HepG2 (cell line): ENCODE measurements around the gene UBQLN1. TPM values are rescaled to one million over a fixed set of nuclear protein-coding genes. Genes with fewer than 3 reads are reported as not detected.
"Not testable (repeated sequence)": the region's sequence is repeated elsewhere in the genome, so short reads cannot be mapped to it uniquely, and the experiment has no call there.

Experiments
- ATAC-seq: fragments of 200-7000 bp; cut with Tn5 transposase; 3 replicates; pipeline ENCODE4 v1.9.1; 2020; ENCODE audit warnings: mild to moderate bottlenecking, moderate library complexity
- BruUV-seq: library from RNA; stranded (reverse); fragments of 400-500 nt; replicated peaks from 2 replicates; lab custom pipeline; 2021; lab: Mats Ljungman, UMichigan
- CTCF ChIA-PET: fragments of 300-600 bp; formaldehyde crosslinking; extraction: SDS; loops from one replicate; lab custom pipeline; 2021; ENCODE audit warnings: low total read pairs, inconsistent platforms, low intra/inter-chr PET ratio; lab: Yijun Ruan, JAX
- POLR2A ChIA-PET: fragments of 350-600 bp; sonication (Branson Sonifier 250); formaldehyde crosslinking; loops from one replicate; lab custom pipeline; 2020; ENCODE audit warnings: antibody characterized with exemption, inconsistent platforms; lab: Yijun Ruan, JAX
- DNase-seq: peaks from one replicate; pipeline ENCODE4 v3.0.0-alpha.2; 2015; ENCODE audit warnings: low spot score
- FAIRE-seq: peaks from 3 replicates; lab custom pipeline; 2011; peaks lifted over from hg19 to GRCh38; lab: Jason Lieb, UNC
- H2AFZ ChIP-seq: one replicate; pipeline ENCODE4 v1.6.1; 2011; ENCODE audit warnings: low read length, inconsistent platforms
- H3K27ac ChIP-seq: fragments of 300-600 bp; 3 replicates; pipeline ENCODE4 v1.8.0; 2011; ENCODE audit warnings: mixed run types, mild to moderate bottlenecking, mixed read lengths, low read length, inconsistent platforms; ENCODE audit not compliant: insufficient read depth; ENCODE audit errors: extremely low read length
- H3K27me3 ChIP-seq, 2 experiments: fragments of 200-600 bp in 1 of 2; 2 replicates in 1 of 2; 3 replicates in 1 of 2; pipeline versions ENCODE4 v1.6.0 to v1.8.0; 2011; ENCODE audit warnings: low read length in 2 of 2, mild to moderate bottlenecking in 2 of 2, moderate library complexity in 2 of 2, inconsistent platforms in 1 of 2; ENCODE audit not compliant: insufficient read depth in 2 of 2, control insufficient read depth in 1 of 2
- H3K36me3 ChIP-seq, 2 experiments: fragments of 200-600 bp in 1 of 2; replicated peaks in 1 of 2; 2 replicates in 1 of 2; 3 replicates in 1 of 2; pipeline versions ENCODE4 v1.5.1 to v1.8.0; 2011; ENCODE audit warnings: low read length in 2 of 2, inconsistent platforms in 1 of 2; ENCODE audit not compliant: insufficient read depth in 2 of 2, control insufficient read depth in 1 of 2
- H3K4me1 ChIP-seq: 2 replicates; pipeline ENCODE4 v1.5.1; 2012; ENCODE audit warnings: low read length, inconsistent platforms; ENCODE audit not compliant: insufficient read depth
- H3K4me2 ChIP-seq: 2 replicates; pipeline ENCODE4 v1.6.0; 2011; ENCODE audit warnings: low read depth, low read length, inconsistent platforms
- H3K4me3 ChIP-seq, 3 experiments: fragments of 200-600 bp in 1 of 3; sonication (generic), shearing (Covaris generic) in 1 of 3; replicated peaks in 1 of 3; 2 replicates each; pipeline ENCODE4 v1.5.1; 2011 to 2016; ENCODE audit warnings: low read length in 3 of 3, inconsistent platforms in 2 of 3, low read depth in 2 of 3, mild to moderate bottlenecking in 2 of 3, control low read depth in 1 of 3, mixed read lengths in 1 of 3; ENCODE audit not compliant: insufficient read depth in 1 of 3
- H3K79me2 ChIP-seq: one replicate; pipeline ENCODE4 v1.6.1; 2011; ENCODE audit warnings: low read length, inconsistent platforms; ENCODE audit not compliant: insufficient read depth
- H3K9ac ChIP-seq: 2 replicates; pipeline ENCODE4 v1.6.0; 2011; ENCODE audit warnings: mild to moderate bottlenecking, low read depth, low read length, inconsistent platforms; ENCODE audit not compliant: insufficient read depth
- H3K9me3 ChIP-seq: 2 replicates; pipeline ENCODE4 v1.5.1; 2012; ENCODE audit warnings: mild to moderate bottlenecking, low read length
- H4K20me1 ChIP-seq: 2 replicates; pipeline ENCODE4 v1.6.0; 2011; ENCODE audit warnings: inconsistent platforms, mild to moderate bottlenecking, low read length, moderate library complexity; ENCODE audit not compliant: insufficient read depth
- FLYWCH1 ChIP-seq: sonication (generic); formaldehyde crosslinking; IDR thresholded peaks from 2 replicates; pipeline ENCODE4 v1.8.1; 2023; ENCODE audit warnings: mild to moderate bottlenecking, missing genetic modification reagents
- HDAC6 ChIP-seq: fragments of 200-600 bp; sonication (generic); IDR thresholded peaks from 2 replicates; pipeline ENCODE4 v1.7.0; 2017; ENCODE audit warnings: mild to moderate bottlenecking, antibody characterized with exemption, low read length, low read depth
- HES4 ChIP-seq: sonication (generic); formaldehyde crosslinking; IDR thresholded peaks from 2 replicates; pipeline ENCODE4 v1.9.0; 2021; ENCODE audit warnings: mild to moderate bottlenecking, missing genetic modification reagents, borderline replicate concordance
- JUN ChIP-seq: sonication (generic); formaldehyde crosslinking; IDR thresholded peaks from 2 replicates; pipeline ENCODE4 v1.4.0; 2020; ENCODE audit warnings: mild to moderate bottlenecking, missing genetic modification reagents
- MBD4 ChIP-seq: IDR thresholded peaks from 2 replicates; pipeline ENCODE4 v1.6.1; 2012; ENCODE audit warnings: low read length, inconsistent platforms, borderline replicate concordance
- PBX3 ChIP-seq: sonication (generic); formaldehyde crosslinking; IDR thresholded peaks from 2 replicates; pipeline ENCODE4 v1.8.1; 2023; ENCODE audit warnings: missing genetic modification reagents, inconsistent platforms, borderline replicate concordance
- PHF20 ChIP-seq: sonication (generic); formaldehyde crosslinking; IDR thresholded peaks from 2 replicates; pipeline ENCODE4 v1.5.0; 2020; ENCODE audit warnings: mild to moderate bottlenecking, missing genetic modification reagents
- TFDP1 ChIP-seq: IDR thresholded peaks from 2 replicates; pipeline ENCODE4 v1.6.1; 2016; ENCODE audit warnings: missing compliant biosample characterization, missing genetic modification reagents, borderline replicate concordance
- TFDP2 ChIP-seq: sonication (generic); formaldehyde crosslinking; IDR thresholded peaks from 2 replicates; pipeline ENCODE4 v1.4.0; 2020; ENCODE audit warnings: missing genetic modification reagents
- WGBS: methylation state at CpG from one replicate; pipeline ENCODE4 v1.1.6; 2017; ENCODE audit warnings: low lambda C conversion rate; 5-methylcytosine and 5-hydroxymethylcytosine counted together
- in situ Hi-C: cut with HindIII; loops from 2 replicates; pipeline ENCODE4 v1.10.0; 2017; ENCODE audit warnings: low pct_unique_long_range_greater_than_20kb; ENCODE audit not compliant: extremely low pct_ligation_motif_present
- intact Hi-C: fragments of 100-400 bp; cut with micrococcal nuclease; formaldehyde crosslinking; loops from one replicate; pipeline ENCODE4 v1.10.0; 2022; ENCODE audit not compliant: unreplicated experiment
- polyA plus RNA-seq, 8 experiments: library from polyadenylated mRNA; depleted of rRNA in 3 of 8; stranded (reverse) in 7 of 8; unstranded in 1 of 8; fragments of >200 nt; fragmentation: Illumina TruSeq in 4 of 8; extraction: Trizol in 4 of 8; gene quantifications; 2 replicates each; pipeline versions ENCODE4 v1.2.1 to v1.2.3, GENCODE V29; 2011 to 2016; ENCODE audit warnings: low read depth in 4 of 8, missing spikeins in 1 of 8, mixed read lengths in 1 of 8; ENCODE audit not compliant: insufficient read depth in 1 of 8
- total RNA-seq, 5 experiments: library from RNA; depleted of rRNA; stranded (reverse); fragments of >200 nt; fragmentation: Illumina TruSeq; extraction: Trizol; gene quantifications; 2 replicates each; pipeline ENCODE4 v1.2.3, GENCODE V29; 2016; ENCODE audit warnings: low read depth in 1 of 5

The UBQLN1 gene
- total and polyA plus RNA-seq, 2 of the 13 experiments (the other 11 are each of a cell fraction or from before 2014, with no cell fraction given): 78.1 to 83.8 TPM

GRCh38 chr9:83728591-83729368, 21.0 kb upstream of the UBQLN1 start:
- intact Hi-C loops, H3K4me3 ChIP-seq, H3K36me3 ChIP-seq, H3K79me2 ChIP-seq, H3K27ac ChIP-seq, ATAC-seq, in situ Hi-C loops, H3K9me3 ChIP-seq, H4K20me1 ChIP-seq, H2AFZ ChIP-seq, BruUV-seq, POLR2A ChIA-PET, H3K9ac ChIP-seq, DNase-seq, FAIRE-seq, H3K27me3 ChIP-seq, CTCF ChIA-PET: not testable (repeated sequence)
- H3K4me1 ChIP-seq: 0 out of 2 replicates have a peak, but pooled peaks cover 10% of the 10 kb centered on the region
- 31% methylated on average over 18 of the region's 22 CpGs for WGBS
- H3K4me2 ChIP-seq: 0 out of 2 replicates have a peak overlapping the region, but pooled peaks have one; percentile 7

- in situ Hi-C loops: no loop called here
- TF ChIP-seq PHF20 (CRISPR knock-in tag): no peak
- TF ChIP-seq FLYWCH1 (CRISPR knock-in tag): no peak
- TF ChIP-seq PBX3 (CRISPR knock-in tag): no peak
- TF ChIP-seq HDAC6: no peak
- no peak for TF ChIP-seq TFDP2 (CRISPR knock-in tag)
- TF ChIP-seq TFDP1: no peak
- TF ChIP-seq MBD4: no peak
- no peak for TF ChIP-seq HES4 (CRISPR knock-in tag)
- no peak for TF ChIP-seq JUN (CRISPR knock-in tag)
These were observed 16.7 kb upstream of the UBQLN1 start for GRCh38 chr9:83724436-83724835.

More at GRCh38 chr9:83724436-83724835, 16.7 kb upstream of the UBQLN1 start:
- intact Hi-C loops: no loop called here
- ATAC-seq (no peak), FAIRE-seq (no peak), DNase-seq (no peak)
- peaks cover 6% of the 10 kb centered on the region for H3K9me3 ChIP-seq
- no TSS peak for BruUV-seq
- no peak overlapping the region for H3K4me2 ChIP-seq
- H3K27me3 ChIP-seq: no peaks in the 10 kb centered on the region; a peak in 1 of 5 replicates
- CTCF ChIA-PET: no interaction called here
- no peaks in the 10 kb centered on the region for H3K79me2 ChIP-seq
- no peaks in the 10 kb centered on the region for H4K20me1 ChIP-seq
- H3K4me1 ChIP-seq: peaks cover 9% of the 10 kb centered on the region; the same call in 1 of the 2 replicates
- H3K36me3 ChIP-seq: no peaks in the 10 kb centered on the region
- H3K9ac ChIP-seq: no peak overlapping the region
- POLR2A ChIA-PET: no interaction called here
- no peak overlapping the region for H2AFZ ChIP-seq
- H3K27ac ChIP-seq: no peak overlapping the region
- no peak overlapping the region for H3K4me3 ChIP-seq
